GM18868 (cell line): ENCODE data around the gene SIL1.
"Not testable (repeated sequence)": the region's sequence is repeated elsewhere in the genome, so short reads cannot be mapped to it uniquely, and the experiment has no call there.

Experiments used
- ATAC-seq: cut with Tn5 transposase; IDR thresholded peaks from one replicate; pipeline ENCODE4 v1.9.1; 2021; ENCODE audit warnings: mild to moderate bottlenecking, moderate library complexity; ENCODE audit not compliant: unreplicated experiment

Gene SIL1

DNA sequence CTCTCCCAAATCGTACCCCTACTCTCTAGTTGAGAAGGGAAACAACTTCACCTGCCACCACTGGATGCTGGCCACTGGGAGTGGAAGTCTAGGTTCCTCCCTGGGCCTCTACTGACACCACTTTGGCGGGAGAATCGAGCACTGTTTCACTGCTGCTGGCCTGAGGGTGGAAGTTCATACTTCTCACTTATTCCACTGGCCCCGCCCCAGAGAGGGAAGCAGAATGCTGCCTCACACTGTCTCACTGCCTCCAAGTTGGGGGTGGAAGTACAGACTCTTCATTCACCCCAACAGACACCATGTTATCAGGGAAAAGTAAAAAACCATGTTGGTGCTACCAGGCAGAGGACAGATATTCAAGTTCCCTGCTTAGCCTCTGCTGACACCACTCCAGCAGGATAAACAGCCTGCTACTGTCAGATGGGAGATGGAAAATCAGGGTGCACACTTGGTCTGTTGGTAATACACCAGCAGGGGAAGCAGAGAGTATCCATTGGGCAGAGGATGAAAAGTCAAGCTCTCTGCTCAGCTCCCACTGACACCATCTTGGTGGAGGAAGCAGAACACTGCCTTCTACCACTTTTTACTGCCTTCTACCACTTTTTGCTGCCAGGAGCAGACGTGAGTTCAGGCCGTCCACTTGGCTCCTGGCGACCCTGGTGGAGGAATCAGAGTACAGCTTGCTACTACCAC, 159.4 kb downstream of the SIL1 start:
- no peak for ATAC-seq

DNA sequence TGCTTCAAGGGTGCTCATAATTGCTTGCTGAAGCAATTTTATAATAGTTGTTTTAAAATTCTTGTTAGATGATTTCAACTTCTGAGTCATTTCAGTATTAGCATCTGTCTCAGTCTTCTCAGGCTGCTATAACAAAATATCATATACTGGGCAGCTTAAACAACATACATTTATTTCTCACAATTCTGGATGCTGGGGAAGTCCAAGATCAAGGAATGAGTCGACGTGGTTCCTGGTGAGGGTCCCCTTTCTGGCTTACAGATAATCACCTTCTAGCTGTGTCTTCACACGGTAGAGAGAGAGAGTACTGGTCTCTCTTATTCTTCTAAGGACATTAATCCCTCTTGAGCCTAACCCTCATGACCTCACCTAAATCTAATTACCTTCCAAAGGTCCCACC, 160.4 kb downstream of the SIL1 start:
- no peak for ATAC-seq

DNA sequence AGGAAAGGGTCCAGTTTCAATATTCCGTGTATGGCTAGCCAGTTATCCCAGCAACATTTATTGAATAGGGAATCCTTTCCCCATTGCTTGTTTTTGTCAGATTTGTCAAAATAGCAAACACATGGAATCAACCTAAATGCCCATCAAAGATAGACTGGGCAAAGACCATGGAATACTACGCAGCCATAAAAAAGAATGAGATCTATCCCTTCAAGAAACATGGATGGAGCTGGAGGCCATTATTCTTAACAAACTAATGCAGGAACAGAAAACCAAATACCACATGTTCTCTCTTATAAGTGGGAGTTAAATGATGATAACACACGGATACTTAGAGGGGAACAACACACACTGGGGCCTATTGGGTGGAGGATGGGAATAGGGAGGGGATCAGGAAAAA, 161.8 kb downstream of the SIL1 start:
- not testable (repeated sequence) for ATAC-seq

DNA sequence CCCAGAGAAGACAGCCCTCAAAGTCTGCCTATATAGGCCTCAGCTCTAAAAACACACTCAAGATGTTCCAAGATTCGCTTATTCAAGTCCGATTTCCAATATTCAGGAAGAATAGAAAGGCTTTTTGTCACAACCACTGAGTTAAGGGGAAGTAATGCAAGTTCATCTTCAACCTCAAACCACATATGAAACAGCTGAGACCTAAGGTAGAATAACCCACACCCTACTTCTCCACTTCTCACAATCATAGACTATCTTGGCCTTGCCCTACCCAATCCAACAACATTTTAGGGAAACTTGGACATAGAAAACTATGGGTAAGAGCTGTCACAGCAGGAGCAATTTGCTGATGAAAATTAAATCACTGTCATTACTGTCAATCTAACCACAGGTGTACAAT, 171.0 kb downstream of the SIL1 start:
- no peak for ATAC-seq

DNA sequence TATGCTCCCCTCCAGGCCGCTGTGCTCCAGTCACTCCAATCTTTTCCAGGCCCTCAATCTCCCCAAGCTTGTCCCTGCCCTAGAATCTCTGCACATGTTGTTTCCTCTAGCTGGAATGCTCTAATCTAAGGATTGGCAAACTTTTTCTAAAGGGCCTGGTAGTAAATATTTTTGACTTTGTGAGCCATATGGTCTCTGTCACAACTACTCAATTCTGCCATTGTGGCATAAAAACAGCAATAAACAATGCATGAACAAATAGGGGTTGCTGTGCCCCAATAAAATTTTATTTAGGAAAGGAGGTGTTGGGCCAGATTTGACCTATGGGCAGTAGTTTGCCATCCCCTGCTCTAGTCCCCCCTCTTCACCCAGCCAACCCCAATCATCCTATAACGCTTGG, 172.5 kb downstream of the SIL1 start:
- ATAC-seq, result no peak

DNA sequence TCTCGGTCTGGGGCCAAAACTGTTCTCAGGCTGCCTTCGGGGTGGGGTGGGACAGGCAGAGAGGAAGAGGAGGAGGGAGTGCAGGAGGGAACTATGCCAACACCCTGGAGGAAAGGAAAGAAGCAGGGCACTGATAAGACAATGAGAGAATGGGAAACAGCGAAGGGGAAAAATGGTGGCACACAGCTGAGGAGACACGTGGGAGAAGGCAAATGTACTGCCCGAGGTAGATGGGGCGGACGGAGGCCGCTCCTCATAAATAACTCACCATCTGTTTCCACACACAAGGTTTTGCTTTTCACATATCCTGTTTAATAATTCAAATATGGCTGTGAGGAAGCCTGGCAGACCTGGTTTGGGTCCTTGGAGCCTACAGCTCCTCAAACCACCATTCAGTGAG, 174.9 kb downstream of the SIL1 start:
- no peak for ATAC-seq

DNA sequence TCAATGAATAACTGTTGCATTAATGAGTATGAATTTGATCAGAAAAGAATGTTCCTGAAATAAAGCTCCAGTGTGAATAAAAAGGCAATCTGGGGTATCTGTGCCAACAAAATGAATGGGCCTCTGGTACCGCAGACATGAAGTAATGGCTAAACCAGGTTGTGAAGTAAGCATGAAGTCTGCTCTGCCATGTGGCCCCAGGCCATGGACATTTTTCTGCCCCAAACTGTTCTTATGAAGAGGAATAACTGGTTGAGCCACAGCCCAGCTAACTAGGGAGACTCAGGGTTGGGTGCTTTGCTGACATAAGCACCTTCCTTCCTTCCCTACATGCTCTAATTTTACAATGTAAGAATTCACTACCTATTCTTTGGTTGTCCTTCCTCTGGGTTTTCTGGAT, 175.6 kb downstream of the SIL1 start:
- no peak for ATAC-seq

DNA sequence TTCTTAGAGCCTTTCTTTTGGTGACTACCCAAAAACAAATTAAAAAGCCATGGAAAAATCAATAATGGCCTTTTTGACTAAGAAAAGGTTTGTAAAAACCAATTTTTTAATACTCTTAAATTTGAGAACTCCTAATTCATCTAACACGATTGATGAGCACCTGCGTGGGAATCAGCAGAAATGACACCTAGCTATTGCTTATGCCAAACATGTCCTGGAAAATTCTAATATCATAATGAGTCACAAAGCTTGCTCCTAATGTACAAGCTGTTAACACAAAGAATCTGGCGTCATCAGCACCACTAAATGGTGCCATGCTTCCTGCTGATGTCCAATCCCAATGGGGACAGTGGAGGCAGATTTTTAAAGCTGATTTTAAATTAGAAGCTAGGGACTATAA, 176.8 kb downstream of the SIL1 start:
- ATAC-seq, result no peak

DNA sequence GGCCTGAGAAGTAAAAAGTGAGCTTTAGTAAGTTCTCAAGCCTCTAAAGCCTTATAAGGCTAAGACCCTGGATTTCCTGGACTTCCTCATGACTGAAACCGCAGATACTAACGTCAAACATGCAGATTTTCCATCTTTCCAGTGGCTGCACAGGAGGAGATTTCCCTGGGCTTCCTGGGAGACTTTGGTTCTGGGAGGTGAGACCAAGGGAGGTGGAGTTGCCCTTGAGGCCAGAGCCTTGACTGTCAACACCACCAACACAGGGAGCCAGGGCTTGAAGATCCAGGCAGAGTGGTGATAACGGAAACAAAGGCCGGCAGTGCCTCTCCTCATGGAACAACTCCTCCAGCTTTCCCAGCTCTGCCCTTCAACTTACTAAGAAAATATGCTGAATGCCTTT, 178.3 kb downstream of the SIL1 start:
- ATAC-seq, result no peak

DNA sequence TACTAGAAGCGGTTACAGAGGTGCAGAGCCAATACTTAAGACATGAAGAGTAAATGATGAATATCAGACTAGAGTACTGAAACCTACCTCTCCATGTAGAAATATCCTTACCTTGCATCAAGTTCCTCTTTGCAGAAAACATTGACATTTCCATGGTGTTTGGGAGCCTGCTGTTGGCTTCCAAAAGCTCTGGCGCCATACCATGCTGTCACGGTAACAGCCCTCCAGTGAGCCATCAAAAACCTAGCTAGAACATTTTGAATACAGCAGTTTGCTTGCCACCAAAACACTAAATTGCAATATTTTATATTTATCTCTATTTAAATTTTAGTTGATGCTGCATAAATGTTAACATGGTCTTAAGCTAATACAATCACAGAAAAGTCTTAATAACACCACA, 179.0 kb downstream of the SIL1 start:
- no peak for ATAC-seq

DNA sequence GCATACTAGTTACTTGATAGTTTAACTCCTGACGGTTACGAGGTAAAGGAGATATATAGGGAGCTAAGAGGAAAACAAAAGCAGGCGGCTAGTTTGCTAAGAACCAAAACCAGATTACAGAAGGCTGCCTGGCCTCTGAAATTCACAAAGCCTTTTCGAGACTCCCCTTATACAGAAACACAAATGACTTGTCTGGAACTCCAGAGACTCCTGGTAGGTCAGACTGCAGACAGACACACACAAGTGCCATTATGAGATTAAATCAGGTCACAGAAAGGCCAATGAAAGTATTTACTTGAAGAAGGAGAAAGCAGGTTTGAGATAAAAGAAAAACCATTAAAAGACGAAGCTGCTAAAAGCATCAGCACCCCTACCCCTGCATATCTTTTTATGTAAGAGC, 180.5 kb downstream of the SIL1 start:
- no peak for ATAC-seq

DNA sequence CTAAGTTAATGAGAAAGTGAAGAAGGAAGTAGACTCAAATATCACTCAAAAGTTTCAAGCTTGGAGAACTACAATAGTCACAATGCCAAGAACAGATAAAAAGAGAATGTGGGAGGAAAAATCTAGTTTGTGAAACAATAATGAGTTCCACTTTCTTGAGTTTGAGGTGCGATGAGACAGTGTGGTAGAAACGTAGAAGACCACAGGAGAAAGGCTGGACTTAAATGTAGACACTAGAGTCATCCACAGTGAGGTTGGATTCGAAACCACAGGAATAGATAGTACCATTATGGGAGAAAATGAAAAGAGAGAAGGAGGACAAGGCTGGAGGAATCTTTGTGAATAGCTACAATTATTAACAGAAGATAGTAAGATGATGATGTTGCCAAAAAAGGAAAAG, 182.0 kb downstream of the SIL1 start:
- no peak for ATAC-seq

DNA sequence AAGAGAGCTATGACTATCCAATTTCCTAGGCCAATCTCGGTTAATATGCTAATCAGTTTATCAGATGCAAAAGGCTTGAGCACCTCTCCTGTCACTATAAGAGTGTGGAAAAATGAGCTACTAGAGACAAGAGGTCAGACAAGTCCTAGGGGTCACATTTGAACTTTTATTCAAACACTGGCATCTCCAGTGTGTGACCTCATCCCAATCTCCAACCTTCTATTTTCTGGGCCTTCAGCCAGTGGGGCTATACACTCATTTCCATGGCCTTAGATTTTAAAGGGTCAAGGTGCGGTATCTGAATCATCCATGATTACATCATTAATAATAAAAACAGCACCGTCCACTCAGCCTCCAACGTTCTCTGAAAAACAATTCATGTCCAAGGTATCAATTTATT, 183.4 kb downstream of the SIL1 start:
- ATAC-seq, result no peak

DNA sequence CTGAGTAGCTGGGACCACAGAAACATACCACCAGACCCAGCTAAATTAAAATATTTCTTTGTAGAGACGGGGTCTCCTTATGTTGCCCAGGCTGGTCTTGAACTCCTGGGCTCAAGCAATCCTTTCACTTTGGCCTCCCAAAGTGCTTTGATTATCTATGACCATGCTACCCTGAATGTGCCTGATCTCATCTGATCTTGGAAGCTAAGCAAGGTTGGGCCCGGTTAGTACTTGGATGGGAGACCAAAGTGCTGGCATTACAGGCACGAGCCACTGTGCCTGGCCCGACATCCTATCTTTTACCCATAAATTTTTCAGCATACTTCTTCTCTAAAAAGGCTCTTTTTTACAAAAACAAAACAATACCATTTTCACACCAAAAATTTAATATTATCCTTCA, 186.0 kb downstream of the SIL1 start:
- no peak for ATAC-seq

DNA sequence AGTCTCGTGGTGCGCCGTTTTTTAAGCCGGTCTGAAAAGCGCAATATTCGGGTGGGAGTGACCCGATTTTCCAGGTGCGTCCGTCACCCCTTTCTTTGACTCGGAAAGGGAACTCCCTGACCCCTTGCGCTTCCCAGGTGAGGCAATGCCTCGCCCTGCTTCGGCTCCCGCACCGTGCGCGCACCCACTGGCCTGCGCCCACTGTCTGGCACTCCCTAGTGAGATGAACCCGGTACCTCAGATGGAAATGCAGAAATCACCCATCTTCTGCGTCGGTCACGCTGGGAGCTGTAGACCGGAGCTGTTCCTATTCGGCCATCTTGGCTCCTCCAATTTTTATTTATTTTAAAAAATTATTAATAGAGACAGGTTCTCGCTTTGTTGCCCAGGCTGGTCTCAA, 187.0 kb downstream of the SIL1 start:
- ATAC-seq, result not testable (repeated sequence)

DNA sequence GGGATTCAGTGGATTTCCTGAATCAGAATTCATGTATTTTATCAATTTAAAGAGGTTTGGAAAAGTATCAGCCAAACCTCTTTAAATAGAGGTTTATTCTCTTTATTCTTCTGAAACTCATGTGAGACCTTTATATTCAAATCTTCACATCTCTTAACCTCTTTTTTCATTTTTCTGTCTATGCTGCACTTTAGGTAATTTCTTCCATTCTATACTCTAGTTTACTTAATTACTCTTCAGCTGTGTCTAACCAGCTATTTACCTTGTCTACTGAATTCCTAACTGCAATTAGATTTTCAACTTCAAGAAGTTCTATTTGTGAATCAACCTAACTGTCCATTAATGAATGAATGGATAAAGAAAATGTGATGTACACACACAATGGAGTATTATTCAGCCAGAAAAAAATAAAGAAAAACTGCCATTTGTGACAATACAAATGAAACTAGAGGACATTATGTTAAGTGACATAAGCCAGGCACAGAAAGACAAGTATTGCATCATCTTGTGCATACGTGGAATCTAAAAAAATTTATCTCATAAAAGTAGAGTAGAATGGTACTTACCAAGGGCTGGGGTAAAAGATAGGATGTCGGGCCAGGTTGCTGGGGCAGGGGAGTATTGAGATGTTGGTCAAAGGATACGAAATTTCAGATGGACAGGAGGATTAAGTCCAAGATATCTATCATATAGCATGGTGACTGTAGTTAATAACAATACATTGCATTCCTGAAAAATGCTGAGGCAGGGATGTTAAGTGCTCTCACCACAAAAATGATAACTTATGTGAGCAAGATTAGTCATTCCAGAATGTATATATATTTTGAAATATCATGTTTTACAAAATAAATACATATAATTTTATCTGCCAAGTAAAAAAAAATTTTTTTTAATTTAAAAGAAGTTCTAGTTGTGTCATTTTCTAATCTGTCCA, 193.5 kb downstream of the SIL1 start:
- no peak for ATAC-seq

DNA sequence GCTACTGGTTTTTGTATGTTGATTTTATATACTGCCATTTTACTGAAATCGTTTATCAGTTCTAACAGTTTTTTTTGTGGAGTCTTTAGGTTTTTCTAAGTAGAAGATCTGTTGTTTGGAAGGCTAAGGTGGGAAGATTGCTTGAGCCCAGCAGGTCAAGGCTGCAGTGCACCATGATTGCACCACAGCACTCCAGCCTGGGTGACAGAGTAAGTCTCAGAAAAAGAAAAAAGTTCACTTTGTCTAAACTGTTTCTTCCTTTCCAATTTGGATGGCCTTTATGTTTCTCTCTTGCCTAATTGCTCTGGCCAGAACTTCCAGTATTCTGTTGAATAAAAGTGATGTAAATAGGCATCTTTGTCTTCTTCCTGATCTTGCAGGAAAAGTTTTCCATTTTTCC, 198.5 kb downstream of the SIL1 start:
- ATAC-seq, result no peak

DNA sequence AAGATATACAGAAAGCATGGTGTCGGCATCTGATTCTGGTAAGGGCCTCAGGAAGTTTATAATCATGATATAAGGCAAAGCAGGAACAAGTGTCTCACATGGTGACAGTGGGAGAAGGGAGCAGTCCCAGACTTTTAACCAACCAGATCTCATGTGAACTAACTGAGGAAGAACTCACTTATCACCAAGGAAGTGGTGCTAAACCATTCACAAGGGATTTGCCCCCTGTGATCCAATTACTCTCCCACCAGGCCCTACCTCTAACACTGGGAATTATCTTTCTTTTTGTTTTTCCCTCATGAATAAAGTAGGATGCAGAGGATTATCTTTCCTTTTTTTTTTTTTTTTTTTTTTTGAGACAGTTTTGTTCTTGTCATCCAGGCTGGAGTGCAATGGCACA, 199.6 kb downstream of the SIL1 start:
- ATAC-seq, result no peak

DNA sequence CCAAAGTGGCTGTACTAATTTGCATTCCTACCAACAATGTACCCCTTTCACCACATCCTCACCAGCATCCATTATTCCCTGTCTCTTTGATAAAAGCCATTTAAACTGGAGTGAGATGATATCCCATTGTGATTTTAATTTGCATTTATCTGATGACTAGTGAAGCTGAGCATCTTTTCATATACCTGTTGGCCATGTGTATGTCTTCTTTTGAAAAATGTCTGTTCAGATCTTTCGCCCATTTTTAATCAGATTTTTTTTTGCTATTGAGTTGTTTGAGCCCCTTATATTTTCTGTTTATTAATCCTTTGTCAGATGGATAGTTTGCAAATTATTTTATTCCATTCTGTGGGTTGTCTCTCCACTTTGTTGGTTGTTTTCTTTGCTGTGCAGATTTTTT, 202.0 kb downstream of the SIL1 start:
- no peak for ATAC-seq

DNA sequence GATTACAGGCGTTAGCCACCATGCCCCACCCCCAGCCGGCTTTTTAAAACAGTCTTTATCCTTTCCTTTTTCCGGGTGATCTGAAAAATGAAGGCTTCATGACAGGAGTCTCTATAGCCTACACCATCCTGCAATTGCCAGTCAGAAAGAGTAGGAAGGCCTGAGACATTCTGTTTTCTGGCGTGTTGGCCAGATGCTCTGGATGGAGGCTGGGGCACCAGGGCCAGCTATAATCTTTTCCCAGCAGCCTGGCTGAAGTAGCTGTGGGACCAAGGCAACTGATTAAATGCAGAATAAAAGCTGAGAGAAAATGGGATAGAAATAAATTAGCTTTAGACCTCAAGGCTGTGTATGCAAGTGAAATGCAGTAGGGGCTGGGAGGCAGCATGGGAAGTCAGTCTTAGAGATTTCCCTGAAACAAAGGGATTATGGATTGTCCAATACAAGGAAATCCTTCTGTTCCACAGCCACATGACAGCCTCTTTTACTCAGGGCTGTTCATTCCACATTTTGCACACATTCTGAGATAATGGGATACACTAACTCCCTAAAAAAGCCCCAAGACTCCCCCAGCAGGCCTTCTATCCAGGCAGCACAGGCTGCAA, 207.1 kb downstream of the SIL1 start:
- ATAC-seq, result no peak

DNA sequence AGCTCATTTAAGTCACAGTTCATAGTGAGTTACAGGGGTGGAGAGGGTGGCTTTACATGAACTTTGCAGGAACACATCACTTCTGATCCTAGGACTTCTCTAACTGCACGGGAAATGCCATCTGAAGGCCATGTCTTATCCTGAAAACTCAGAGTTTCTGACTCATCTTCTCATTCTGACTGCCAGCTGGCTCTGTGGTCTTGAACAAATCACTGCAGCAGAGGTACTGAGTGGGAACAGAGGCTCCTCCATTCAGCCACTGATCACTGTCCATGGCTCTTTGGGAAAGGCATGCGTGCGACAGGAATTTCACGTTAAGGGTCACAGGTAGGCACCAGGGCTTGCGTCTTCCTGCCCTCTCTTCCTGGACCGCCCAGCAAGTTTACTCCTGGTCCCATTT, 208.4 kb downstream of the SIL1 start:
- ATAC-seq, result no peak

DNA sequence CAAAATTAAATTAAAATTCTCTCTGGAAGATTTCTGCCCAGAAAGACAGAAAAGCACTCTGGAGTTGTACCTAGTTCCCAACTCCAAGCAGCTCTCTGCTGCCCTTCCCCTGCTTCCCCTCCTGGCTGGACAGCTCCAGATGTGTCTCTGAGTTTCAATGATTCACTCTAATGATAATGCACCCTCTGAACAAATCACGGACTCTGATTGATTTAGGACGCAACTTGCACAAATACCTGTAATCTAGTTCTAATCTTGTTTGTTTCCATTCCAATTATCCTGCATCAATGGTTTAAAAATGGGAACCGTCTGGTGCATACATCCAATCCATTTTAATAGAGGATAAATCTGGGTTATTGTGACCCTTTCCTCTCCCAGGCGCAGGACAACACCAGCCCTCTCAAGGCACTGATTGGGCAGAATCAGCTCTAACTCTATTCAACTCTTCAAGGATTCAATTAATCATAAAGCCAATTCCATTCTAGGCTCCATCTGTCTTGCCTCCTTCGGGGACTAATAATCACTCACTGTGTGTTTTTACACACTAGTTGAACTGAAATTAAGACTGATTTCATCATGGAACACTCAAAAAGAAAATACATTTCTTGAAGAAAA, 211.9 kb downstream of the SIL1 start:
- ATAC-seq, result no peak
